HG02981 (cell line): ENCODE data around the gene RPN2.

Experiments used
- ATAC-seq: cut with Tn5 transposase; IDR thresholded peaks from one replicate; pipeline ENCODE4 v1.9.1; 2021; ENCODE audit warnings: mild to moderate bottlenecking, moderate library complexity; ENCODE audit not compliant: unreplicated experiment

The RPN2 gene

DNA sequence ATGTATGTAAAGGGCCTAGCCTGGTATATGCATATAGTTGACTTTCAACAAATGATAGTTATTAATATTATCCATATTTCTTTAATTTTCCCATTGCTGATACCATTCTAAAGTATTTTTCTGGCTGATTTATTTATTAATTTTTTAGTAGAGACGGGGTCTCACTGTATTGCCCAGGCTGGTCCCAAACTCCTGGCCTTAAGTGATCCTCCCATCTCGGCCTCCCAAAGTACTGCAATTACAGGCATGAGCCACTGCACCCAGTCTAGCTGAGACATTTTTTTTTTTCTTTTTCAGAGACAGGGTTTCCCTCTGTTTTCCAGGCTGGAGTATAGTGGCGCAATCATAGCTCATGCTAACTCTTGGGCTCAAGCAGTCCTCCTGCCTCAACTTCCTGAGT lies 30.1 kb downstream of the RPN2 start:
- no peak for ATAC-seq

DNA sequence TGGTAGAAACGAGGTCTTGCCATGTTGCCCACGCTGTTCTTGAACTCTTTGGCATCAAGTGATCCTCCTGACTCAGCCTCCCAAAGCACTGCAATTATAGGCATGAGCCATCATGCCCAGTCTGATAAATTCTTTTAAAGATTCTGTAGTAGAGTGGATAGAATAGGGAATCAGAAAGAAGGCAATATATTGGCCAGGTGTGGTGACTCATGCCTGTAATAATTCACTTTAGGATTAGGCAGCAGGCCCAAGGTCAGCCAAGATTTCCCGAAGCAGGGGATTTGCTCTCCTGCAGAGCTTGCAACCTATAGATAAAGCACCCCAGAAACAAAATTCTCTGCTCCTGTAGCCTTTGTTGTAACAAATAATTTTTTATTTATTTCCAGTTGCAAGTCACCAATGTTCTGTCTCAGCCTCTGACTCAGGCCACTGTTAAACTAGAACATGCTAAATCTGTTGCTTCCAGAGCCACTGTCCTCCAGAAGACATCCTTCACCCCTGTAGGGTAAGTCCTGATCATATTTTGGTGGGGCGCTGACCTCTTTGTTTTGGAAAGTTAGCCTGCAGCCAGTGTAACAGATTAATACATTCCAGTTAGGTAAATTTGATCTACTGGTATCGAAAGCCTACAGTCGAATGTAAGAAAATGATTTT lies 30.7 kb downstream of the RPN2 start:
- no peak for ATAC-seq

- no peak for ATAC-seq
These were observed 39.3 kb downstream of the RPN2 start for GRCh38 chr20:37218441-37218840.

DNA sequence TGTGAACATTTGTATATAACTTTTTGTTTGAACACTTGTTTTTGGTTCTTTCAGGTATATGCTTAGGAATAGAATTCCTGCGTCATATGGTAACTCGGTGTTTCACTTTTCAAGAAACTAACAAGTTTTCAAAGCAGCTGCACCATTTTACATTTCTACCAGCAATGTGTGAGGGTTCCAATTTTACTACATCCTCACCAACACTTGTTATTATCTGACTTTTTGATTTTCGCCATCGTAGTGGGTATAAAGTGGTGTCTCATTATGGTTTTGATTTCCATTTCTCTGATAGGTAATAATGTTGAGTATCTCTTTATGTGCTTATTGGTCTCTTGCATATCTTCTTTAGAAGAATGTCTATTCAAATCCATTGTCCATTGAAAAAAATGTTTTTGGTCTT lies 39.8 kb downstream of the RPN2 start:
- no peak for ATAC-seq

DNA sequence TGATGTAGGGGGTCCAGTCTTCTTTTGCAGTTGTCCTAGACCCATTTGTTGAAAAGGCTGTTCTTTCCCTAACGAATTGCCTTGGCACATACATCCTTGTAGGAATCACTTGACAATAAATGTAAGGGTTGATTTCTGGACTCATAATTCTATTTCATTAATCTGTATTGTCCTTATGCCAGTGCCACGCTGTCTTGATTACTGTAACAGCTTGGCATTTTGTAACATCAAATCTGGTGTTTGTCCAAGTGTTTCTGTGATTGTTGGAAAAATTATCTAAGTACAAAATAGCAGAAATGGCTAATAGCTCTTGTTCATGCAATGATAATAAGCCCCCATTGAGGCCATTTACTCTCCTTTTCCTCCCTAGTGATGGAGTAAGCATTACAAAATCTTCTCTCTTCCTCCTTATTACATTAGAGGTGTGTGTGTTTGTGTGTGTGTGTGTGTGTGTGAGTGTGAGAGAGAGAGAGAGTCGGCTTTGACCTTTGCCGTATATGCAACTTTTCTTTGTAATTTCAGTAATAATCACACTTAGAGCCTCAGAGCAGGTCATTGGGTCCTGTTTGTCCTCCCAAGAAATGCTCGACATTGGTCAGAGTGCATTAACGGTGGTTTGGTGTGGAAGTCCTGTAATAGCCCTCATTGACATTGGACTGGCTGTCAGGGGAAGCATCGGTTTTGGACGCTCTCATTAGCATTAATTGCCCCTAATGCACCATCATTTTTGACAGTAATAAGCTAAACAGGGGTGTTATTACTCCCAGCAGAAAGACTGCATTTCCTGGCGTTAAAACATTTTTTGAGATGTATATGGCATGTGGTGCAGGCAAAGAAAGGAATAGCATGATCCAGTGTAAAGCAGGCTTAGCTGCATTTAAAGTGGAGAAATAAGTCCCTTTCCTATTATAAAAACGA lies 40.9 kb downstream of the RPN2 start:
- no peak for ATAC-seq

DNA sequence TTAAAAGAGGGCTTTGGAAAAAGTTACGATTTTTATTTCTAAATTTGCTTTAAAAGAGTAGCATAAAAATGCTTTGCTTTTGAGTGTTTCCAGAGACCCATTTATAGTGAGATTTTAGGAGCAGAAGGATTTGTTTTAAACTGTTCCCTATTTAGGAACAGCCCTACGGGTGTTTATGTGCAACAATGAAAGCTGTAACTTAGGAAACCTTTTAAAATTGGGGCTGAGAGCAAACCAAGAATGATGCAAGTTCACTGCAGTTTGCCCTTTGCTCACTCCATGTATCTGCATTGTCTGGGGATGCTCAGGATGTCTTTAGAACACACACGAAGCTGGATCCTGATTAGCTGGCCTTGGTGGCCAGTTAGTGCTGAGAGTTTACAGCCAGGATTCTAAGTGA lies 41.6 kb downstream of the RPN2 start:
- no peak for ATAC-seq

DNA sequence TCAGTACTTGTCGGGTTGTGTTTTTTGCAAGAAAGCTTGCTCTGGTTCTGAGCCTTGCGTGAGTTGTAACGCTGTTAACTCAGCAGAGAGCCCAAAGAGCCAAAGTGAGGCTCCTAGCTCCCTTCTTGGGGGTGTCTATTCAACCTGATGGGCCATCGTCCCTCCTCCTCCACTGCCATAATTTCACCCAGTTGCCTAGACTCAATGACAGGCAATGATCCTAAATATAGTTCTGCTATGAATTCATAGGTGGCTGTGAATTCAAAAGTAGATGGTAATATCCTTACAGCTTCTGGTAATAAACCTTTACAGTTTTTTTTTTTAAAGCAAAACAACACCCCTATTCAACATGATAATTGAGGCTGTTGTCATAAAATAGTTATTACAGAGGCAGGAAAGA lies 43.0 kb downstream of the RPN2 start:
- ATAC-seq = no peak

DNA sequence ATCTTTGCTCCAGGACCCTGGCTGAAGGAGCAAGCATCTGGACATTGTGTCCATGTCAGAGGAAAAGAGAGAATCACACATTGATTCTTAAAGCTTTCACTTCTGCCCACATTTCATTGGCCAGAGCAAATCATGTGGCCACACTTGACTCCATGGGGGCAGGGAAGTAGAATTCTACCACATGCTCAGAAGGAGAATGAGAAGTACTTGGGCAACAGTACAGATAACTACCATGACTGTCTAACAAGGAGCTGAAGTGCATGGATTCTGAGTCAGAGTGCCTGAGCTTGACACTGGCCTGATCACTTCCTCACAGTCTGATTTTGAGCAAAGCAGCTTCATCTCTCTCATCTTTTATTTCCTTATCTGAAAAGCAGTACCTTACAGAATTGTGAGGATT lies 43.9 kb downstream of the RPN2 start:
- no peak for ATAC-seq

DNA sequence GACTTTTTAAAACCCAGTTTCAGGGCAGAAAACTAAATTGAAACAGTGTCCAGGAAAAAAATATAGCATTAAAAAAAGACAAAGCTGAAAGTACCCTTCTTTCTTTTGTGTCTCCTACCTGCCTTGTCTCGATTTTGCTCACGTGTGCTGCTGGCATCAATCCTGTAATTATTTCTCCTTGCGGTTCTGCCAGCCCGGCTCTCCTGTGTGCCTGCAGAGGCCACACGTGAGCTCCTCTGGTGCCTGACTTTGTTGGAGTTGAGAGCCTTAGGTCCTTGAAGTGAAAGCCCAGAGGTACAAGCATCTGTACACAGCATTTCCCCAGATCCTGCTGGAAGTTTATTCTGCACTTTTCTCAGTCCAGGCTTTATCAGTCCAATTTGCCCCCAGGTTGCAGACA lies 46.0 kb downstream of the RPN2 start:
- ATAC-seq = no peak

DNA sequence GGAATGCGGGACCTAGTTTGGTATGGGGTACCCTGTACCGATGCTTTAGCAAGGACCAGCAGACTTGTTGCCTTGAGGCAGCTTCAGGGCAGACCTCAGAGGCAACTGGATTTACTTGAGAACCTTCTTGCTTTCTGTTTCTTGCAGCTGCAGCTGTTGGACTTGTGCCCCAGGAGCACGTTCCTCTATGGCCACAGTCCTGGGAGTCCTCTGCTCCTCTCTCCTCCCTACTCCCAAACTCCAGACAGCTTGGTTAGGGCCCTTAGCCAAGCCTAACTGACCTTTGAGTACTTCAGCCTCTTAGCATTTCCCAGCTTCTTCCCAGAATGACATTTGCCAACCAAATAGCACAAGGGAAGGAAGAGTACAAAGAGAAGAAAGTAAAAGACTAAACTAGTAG lies 47.8 kb downstream of the RPN2 start:
- no peak for ATAC-seq

DNA sequence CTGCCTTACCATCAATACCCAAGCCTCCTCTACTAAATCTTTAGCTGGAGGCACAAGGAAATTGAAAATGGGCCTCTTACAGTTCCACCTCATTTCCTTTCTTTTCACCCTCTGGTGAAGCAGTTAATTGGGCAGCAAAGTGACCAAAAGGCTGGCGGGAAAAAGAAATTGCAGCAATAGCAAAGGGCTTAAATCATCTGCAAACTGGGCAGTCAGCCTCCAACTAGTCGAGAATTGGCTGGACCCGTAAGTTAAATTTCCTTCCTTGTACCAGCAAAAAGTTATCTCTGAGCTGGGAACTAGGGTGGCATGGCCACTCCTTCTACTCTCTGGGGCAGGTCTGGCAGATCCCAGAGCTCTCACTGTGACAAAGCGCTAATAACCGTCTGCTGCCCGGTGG lies 49.0 kb downstream of the RPN2 start:
- ATAC-seq = no peak

DNA sequence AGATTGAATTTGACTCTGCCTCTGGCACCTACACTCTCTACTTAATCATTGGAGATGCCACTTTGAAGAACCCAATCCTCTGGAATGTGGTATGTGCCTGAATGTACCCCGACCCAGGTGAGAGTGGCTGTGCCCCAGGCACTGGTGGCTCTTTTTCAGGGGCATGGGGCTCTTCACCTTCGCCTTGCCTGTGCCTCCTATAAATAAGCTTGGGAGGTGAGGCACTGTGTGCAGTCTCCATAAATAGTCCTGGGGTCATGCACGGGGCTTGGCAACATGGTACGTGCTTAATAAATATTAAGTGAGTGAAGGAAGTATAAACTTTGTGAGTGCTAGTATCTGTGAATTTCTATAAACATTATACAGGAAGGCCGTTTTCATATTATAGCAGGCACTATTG lies 49.5 kb downstream of the RPN2 start:
- ATAC-seq = no peak

DNA sequence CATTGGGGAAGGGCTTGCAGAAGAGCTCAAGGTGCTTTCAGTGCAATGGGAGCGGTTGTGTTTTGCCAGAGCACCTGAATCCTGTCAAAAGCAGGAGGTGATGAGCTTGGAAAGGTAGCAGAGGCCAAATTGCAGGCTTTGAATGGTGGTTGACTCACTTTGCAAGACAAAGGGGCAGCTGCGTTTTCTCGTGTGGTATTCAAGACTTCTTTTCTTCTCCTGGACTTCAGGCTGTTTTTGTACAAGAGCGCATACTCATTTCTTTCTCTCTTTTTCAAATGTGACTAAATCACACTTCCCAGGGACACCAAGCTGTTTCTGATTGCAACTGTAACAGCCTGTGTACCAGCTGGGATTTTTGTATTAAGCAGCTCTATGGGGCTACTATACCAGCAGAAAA lies 50.2 kb downstream of the RPN2 start:
- ATAC-seq = no peak

DNA sequence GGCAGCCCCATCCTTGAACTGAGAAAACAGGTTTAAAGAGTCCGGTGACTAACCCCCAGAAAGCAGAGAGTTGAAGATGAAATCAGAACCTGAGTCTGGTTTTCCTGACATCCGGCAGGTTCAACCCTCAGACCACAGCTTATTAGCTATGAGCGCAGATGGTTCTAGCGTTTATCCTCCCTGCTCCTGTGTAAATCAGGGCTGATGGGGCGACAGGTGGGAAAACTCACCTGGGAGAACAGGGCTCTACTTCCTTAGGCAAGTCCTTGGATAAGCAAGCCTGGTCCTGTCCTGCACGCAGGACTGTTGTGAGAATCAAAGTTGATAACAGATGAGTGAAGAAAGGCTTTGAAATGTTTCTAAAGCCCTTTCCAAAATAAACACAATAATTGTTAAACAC lies 51.1 kb downstream of the RPN2 start:
- no peak for ATAC-seq

DNA sequence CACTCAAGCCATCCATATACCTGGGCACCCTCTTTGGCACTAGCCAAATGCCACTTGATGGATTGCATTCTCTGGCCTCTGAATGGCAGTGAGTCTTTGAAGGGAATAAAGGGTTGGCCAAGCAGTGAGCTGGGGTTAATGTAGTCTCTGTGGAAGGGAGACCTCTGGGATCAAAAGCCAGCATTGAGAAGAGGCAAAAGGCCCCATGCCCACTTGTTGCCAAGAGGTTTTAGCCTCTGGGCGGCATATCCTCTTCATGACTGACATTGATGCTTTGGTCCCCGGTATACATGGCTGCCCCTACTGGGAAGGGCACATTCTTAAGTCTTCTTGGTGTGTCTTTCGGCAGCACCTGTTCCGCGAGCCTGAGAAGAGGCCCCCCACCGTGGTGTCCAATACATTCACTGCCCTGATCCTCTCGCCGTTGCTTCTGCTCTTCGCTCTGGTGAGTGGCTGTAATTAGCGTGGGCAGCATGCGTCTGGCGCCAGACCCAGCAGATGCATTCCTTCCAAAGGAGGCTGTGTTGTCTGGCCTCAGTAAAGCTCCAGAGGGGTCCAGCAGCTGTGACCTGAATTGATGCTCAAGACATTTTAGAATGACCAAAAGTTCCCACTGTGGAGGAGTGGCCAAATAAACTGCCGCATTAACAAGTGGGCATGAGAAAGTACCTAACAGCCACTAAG lies 53.0 kb downstream of the RPN2 start:
- ATAC-seq = no peak

GRCh38 chr20:37233548-37234253 lies 54.6 kb downstream of the RPN2 start:
- ATAC-seq = no peak

DNA sequence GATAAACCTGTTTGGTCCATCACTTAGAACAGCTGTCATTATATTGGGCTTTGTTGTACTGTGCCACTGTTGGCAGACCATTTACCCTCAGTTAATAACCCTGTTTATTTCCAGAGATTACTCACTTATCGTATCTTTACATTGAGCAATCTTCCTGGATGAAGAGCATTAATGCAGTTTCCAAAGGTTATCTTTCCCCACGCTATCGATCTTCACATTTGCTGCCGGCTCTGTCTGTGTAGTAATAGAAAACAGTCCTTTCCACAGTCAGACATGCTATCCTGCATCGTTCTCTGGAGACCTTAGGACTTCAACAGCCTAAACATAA lies 55.1 kb downstream of the RPN2 start:
- no peak for ATAC-seq

DNA sequence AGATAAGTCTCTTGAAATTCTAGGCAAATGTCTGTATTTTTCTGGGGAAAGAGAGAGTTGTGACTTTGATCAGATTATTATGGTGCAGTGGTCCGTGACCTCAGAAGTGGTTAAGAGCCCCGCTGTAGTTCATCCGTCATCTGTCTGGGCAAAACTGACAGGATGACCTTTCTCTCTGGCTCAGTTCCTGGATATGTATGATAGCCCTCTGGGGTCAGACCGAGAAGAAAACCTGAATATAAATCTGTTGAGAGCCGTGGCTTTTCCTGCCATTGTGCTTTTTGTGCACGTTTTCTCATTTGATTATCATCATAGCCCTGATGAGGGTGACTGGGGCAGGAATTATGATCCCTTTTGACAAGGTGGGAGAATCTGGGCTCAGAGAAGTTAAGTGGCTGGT lies 55.9 kb downstream of the RPN2 start:
- ATAC-seq = no peak

- no peak for ATAC-seq
These were observed 57.3 kb downstream of the RPN2 start for GRCh38 chr20:37236462-37236861.

DNA sequence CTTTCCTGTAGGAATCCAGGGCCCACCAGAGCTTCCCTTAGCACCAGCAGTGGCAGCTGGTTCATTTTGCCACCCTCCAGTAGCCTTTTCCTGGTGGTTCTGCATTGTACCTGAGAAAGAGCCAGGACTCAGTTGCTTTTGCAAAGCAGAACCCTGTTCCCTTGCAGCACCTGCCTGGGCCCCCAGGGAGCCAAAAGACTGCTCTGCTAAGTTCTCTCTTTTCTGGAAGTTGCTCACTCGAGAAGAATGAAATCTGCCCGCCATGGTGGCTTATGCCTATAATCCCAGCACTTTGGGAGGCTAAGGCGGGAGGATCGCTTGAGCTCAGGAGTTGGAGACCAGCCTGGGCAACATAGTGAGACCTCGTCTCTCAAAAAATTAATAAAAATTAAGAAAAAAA lies 58.5 kb downstream of the RPN2 start:
- ATAC-seq = no peak

- no peak for ATAC-seq
These were observed 59.3 kb downstream of the RPN2 start for GRCh38 chr20:37238426-37238825.
